Measurements from ENCODE around the gene ZMAT5.

ZMAT5 gene

DNA sequence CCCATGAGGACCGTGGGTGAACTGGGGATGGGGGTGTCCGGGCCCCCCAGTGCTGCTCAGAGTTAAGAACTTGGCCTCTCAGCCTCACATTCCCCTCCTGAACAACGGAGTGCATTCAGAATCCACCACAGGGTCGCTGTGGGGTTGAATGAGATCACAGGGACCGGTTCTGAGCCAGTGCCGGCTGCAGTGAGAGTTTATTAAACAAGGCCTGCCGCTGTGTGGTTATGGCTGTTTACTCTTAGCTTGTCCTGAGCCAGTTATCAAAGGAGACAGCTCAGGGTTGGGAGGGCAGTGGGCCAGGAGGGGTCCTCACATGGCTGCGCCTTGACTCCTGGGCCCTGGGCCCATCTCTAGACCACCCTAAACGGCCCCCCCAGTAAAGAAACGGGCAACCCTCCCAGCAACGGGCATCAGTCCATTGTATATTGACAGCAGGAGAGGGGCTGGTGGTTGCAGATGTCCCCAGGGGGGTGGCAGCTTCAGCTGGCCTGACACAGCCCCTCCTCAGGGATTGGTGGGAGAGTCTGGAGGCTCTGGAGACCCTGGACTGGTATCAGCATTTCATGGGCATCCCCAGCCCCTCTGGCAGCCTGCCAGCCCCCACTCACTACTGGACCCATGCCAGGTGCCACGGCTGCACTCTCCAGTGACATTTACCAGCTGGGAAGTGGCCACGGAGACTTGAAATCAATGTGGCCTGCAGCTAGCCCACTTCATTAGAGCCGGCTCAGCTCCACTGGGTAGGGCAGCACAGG, 62.1 kb downstream of the ZMAT5 start:
- DNase-seq: no peak

DNA sequence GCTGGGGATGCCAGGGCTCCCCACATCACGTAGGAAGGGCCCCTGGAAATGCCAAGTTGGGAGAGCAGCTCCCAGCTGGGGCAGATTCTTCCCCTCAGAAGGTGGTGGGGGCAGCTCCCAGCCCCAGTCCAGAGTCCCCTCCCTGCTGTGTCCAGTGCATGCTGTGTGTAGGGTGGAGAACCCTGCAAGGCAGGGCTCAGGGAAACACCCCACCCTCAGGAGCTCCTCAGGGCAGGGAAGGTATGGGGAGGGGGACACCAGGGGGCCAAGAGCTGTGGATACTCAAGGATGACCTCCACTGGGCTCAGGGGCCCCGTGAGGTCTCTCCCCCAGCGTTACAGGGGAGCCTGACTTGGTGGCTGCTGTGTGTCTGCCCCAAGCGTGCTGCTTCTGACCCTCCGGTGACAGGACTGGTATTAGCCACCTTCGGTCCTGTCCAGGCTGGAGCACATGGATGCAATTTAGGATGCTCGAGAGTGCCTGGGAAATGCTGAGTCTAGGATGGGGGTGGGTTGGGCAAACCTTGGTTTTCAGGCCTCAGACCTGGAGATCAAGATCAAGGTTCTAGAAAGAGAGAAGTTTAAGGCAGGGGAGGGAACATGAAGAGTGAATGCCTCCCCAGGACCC, 63.1 kb downstream of the ZMAT5 start:
- no peak for DNase-seq

DNA sequence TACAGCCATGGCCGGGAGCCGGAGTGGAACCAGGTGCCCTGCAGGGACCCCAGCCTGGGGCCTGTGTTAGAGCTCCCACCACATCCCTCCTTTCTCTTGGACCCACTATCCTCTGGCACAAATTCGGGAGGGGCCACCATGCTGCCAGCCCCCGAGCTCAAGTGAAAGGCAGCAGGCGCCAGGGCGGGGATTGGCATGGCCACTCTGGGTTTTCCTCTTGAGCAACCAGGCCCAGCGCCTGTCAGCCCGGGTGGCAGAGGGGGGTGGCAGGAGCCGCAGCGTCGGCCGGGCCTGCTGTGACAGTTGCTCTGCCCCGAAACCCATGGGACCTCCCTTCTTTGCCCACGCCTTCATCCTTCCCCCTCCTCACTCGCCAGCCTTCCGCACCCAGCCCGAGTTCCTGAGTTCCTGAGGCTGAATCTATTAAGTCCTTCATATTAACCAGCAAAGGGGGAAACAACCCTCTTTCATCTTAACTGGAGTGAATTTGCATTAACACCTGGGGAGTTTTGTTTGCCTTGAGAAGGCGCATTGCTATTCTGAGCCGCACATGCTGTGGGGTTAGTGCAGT, 63.8 kb downstream of the ZMAT5 start:
- no peak for DNase-seq

DNA sequence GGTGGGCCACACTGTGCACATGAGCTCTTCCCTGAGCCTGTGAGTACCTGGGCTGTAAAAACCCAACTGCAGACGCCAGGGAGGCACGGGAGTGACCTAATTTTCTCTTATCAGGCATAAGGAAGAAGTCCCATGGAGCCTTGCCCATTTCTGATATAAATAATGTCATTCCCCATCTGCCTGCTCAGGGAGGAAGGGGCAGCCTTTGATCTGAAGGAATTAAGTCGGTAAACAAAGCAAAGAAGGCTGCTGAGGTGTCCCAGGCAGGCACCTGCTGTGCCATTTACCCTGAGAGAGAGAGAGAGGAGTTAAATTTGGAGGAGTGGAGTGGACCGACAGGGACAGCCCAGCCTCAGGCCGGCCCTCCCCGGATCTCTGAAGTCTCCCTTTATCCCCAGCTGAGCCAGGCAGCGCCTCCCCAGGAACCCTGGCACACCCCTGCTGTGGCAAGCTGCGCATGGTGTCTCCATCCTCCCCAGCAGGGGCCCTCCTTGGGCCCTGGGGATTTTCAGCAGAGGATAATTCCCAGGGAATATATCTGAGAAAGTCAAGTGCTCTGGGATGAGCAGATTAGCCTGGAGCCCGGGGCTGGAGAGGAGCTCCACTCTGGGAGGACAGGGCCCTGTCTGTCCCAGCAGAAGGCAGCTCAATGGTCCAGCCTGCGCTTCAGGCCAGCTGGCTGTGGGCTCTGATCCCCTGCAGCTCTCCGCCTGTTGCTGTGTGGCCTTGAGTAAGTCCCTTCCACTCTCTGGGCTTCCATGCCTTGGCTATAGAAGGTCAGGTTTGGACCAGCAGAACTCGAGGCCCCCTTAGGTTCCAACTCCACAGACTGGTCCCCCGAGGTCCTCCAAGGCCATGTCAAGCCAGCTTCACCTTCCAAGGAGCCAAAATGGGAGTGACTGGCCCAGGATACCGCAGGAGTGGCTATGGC, 64.5 kb downstream of the ZMAT5 start:
- no peak for DNase-seq

DNA sequence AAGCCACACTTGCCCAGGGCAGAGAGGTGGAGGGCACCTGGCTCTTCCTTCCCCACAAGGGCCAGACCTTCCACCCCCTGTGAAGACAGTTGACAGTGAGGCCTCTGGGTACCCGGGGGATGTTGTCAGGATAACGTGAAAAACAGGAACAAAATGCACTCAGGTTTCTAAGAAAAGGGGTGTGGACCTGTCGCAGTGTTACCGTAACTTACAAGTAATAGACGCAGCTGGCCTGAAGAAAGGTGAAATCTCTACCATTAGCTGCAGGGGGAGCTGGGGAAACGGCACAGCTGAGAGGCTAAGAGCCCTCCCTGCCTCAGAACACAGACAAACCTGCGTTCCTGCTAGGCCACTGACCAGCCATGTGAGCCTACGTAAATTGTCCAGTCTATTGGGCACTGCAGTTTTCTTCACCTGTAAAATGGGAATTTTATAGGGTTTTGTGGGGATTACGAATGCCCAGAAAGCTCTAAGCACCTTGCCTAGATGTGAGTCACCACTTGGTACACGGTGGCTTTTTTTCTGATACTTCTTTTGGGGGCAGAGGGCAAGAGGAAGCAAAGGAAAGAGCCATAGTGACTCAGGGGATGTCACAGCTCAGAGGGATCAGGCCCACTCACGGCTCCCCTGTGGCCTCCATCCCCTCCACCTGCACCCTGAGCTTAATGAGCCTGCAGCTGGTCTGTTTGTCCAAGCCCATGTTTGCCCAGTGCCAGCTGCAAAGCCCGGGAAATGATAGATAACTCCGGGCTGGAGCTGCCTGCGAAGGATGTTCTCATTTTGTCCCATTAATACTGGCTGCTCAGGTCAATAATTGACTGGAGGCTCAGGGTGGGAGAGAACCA, 65.4 kb downstream of the ZMAT5 start:
- DNase-seq: peak; percentile 55

DNA sequence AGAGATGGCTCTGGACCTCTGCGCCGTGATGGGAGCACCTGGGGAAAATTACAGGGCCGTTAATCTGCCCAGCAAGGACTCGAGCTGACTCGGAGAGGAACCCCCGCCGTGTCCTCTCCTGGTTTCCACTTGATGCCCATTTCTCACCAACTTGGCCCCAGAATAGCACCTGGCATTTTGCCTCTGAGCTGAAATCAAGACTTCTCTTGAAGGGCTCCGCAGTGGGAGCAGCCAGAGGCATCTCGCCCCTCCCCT, 66.0 kb downstream of the ZMAT5 start:
- DNase-seq: no peak

DNA sequence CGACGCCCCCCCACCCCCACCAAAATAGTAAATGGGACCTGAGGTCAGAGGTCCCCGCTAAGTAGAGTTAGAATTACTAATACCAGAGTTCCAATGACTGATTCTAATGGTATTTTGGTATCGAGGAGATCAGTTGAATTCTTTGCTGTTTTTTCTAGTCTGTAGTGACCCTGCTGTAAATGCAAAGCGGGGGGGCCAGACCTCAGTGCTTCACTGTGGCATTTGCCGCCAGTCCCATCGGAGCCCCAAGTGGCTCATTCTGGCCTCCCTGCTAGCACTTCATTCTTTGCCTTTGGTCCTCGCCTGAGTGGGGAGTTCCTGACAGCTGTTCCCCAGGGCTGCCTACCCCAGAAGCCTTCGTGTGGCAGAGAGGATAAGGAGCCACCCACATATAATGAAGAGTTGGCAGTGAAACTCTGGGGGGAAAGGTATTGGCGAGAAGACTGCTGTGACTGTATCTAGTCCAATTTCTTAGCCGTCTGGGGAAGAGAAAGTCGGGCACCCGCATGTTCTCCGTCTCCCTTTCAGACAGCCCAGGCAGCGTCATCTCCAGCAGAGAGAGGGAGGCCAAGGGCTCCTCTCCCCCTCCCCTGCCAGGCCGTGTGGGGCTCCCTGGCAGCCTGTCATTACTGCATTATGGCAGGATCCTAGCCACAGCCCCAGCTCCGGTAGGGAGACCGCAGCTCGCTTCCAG, 66.5 kb downstream of the ZMAT5 start:
- no peak for DNase-seq

DNA sequence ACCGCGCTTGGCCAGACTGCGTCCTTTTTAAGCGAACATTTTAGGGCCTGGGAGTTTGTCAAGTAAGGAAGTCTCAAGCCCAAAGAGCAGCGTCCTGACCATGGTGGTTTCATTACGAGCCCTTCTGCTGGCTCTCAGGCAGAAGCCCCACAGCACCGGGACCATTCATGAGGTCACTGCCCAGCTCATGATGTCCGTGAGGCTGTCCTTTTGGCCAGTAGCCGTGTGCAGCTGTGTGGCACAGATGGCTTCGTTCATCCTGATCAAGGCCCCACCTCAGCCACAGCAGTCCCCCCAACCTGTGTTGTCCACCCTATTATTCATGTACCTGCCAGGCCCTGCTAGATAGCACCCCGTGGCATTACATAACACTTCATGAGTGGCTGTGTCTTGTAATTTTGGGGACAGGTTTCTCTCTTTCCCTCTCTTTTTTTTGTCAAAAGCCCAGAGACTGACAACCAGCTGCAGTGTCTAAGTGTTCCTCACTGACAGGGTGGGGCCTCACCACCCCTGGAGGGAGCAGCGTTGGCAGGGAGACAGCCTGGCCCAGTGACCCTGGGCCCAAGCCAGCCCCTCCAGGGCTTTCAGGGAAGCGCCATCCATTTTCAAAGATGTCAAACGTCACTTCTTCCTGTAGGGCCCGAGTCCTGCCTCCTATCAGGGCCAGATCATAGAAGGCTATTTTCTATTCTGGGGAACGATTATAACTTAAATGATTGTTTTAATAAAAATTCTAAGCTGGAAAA, 68.8 kb downstream of the ZMAT5 start:
- DNase-seq: no peak

DNA sequence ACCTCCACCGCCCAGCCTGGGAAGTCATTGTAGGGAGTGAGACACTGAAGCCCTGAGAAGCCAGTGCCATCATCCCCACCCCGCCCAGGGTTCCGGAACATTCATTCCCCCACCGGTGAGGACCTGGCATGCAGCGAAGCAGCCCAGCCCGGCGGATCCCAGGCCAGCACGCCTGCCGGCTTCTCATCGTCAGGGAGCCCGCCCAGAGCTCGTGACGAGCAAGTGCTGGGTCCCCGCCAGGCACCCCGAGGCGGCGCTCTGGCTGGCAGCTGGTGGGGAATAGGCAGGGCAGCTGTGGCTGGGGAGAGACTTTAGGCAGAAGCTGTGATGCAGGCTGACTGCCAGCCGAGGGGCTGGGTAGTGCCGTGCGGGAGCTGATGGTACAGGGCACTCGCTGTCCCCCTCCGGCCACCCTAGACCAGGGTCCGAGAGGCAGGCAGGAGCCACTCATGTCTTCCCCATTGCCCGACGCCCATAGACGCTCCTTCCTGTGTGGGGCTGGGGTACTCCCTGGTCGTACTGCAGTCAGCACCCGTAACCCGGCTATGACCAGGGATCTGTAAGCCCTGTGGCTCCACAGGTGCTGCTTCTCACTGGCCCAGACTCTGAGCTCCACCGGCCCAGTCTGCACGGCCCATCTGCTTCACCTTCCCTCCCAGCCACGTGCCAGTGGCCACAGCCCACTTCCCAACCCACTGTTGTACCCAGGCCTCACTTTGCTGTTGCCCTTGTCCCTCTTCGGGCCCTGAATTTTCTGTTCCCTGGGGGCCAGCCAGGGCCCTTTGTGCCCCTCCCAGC, 71.5 kb downstream of the ZMAT5 start:
- DNase-seq: no peak

DNA sequence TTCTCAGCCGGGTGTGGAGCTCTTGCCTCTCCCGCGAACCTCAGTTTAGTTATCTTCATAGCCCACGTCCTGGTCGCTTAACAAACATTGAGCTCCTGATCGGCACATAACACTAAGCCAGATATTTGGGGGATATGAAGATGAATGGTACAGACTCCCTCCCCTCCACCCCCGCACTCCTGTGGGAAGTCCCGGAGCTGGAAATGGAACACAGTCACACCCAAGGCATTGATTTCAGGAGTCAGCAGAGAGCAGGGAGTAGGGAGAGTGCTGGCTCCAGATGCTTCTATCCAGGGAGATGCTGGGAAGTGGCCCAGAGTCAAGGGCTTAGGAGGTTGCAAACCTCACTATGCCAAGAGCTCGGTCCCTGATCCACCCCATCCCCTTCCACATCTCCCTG, 73.1 kb downstream of the ZMAT5 start:
- DNase-seq: no peak

DNA sequence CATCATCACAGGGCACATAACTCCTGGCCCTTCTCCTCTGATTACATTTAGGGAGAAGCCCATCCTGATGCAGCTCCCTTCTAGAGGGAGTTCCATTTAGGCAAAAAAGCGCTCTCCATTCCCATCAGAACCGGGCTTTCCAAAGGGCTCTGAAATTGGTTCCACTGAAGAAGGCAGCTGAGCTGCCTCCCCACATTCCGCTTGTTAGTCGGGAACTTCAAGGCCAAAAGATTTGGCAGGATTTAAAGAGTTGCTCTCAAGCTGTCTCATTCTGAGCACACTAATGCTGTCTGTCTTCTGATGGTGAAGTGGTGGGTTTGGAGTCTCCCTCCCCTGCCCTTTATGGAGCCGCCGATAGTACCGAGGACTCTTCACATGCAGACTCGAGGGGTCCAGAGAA, 73.6 kb downstream of the ZMAT5 start:
- DNase-seq: no peak

DNA sequence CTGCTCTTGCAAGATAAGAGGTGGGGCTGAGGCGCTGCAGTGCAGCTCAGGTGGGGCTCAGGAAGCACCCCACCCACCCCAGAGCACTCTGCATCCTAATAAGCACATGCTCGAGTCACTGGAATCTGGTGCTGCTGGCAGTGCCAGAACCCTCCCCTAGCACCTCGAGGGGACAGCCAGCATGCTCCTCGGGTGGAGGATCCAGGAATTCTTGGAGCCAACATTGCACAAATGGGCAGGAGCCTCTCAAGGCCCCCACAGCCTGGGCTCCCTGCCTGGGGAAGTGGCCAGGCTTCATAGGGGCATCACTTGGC, 74.5 kb downstream of the ZMAT5 start:
- DNase-seq: no peak

DNA sequence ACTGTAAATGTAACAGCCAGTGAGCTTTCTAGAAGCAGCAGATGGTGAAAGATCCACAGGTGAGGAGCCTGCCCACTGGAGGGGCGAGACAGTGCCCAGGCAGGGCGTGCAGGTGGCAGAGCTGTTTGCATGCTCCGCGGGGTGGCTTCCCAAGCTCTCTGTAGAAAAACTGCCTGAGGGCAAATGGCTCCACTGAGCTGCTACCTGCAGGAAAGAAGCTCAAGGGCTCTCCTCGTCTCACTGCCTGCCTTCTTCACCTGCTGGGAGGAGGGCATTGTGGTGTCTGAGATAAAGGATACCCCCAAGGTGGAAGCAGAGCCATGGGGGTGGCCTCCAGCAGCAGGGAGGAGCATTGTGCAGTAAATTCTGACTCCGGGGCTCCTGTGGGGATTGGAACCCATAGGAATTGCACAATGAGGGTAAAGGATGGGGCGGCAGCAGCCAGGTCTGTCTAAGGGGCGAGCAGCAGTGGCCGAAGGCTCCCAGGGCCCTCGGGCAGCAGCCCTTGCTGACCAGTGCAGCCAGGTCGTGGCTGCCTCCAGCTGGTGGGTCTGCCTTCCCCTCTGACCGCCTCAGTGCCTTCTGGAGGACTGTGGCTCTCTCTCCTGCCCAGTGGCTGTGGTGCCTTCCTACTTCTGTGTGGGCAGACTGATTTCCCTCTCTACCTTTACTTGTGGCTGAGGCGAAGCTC, 75.0 kb downstream of the ZMAT5 start:
- no peak for DNase-seq

DNA sequence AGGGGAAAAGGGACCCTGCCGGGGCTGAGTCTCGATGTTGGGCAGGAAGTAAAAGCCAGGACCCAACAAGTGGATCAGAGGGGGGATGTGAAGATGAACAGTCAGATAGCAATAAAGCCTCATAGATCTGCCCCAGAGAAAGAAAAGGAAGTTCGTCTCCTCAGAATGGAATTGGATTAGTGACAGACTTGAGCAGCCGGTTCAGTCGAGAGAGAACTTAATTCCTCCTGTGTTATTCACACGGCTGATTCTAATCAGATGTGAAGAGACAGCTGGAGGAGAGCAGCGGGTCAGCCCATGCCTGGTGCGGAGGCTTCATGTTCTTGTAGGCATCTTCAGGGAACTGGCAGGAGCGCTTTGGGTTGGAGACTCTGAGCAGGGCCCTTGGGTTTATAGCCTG, 76.3 kb downstream of the ZMAT5 start:
- DNase-seq: no peak

DNA sequence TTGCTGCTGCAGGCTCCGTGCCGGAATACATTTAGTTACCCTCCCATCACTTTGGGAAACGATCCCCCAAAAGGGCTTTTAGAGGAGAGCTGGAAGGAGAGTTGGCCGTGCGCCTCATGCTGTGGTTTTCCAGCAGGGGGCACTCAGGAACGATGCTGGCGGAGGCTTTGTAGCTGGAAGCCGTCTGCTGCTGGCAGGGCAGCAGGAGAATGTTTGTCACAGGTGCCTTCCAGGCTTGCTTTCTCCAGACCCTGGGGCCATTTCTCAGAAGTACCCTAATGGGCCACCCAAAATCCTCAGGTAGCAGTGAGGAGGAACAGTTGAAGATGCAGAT, 77.0 kb downstream of the ZMAT5 start:
- peak; percentile 25 for DNase-seq

DNA sequence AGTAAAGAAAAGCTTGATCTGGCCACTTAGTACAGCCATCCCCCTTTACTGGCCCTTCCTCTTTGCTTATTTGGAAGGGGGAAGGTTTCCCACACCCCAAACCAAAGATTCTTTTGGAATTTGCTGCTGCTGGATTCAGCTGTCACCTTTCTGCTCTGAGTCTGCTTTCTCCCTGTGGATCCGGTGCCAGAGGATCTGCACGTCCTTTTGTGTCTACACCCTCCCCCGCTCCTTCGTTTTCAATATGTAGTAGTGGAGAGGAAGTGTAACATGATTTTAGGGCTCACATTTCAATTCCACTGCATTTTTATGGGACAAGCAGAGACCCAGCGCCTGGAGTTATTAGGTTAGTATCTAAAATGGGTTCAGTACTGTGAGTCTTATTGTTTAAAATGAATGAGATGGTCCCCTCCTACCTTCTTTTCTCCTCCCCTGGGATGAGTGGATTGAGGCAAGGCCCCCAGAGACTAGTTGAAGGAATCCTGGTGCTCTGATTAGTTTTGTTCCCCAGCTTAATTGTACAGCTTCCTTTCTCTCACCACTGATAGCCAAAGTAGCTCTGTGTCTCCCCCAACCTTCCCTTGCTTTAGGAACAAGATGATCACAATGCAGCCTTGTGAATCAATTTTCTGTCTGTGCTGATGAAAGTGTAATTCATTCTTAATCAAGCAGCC, 77.5 kb downstream of the ZMAT5 start:
- DNase-seq: no peak

DNA sequence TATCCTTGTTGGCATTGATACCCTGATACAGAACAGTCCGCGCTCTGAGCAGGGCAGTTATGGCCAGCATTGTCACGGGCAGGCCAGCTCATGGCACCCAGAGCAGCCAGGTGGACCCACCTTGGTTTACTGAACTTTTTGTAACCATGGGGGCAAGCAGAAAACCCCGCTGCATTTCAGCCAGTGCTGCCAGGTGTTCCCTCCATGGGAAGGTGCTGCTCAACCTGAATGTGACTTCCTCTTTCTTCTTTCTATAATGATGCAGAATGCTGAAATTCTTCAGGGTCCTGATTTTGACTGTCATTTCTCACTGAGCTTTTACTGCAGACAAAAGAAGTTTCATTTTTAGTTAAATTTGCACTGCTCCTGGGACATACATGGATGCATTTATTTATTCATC, 82.6 kb downstream of the ZMAT5 start:
- no peak for DNase-seq

DNA sequence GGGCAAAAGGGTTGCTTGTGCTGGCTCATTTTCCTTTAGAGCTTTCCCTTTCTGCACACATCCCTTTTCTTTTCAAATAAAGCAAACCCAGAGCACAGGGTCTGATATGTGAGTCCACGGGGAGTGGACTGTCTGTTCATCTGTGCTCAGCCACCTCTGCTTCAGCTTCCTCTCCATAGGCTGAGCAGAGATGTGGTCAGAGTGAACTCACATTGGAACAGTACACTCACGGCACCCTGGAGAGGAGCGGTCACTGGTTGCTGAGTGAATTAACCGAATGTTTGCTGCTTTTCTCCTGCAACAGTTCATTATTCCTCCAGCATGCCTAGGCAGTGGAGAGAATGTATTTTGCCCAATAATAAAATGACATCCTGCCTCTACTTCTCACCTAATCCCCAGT, 83.3 kb downstream of the ZMAT5 start:
- DNase-seq: no peak
